ENCODE measurements around the gene C1QTNF3.

C1QTNF3 gene

DNA sequence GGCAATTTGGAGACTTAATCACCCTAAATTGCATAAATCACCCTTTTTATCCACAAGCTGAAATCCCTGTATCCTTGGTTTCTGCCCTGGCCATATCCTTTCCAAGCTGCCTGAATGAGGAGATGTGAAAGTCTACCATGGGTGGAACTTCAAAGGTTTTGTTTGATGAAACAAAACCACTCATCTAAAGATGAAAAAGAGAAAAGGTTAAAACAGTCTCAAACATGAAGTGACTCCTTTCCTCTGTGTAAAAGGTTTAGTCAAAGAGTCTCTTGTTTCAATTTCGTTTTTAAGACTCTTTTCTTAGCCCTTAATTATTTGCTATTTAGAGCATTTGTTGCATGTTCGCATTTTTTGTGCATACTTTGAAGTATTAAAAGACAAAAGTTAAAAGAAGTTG lies 69.7 kb downstream of the C1QTNF3 start:
- H3F3A ChIP-seq (ENCODE audit: insufficient read depth), result no peaks in the 10 kb centered on the region
- no peak overlapping the region for H3K27ac ChIP-seq (ENCODE audit: low read depth, low read length)
- H4K20me1 ChIP-seq (ENCODE audit: low read depth, low read length), result no peaks in the 10 kb centered on the region
- no peaks in the 10 kb centered on the region for H3K27me3 ChIP-seq (ENCODE audit: low read length)
- H3K4me3 ChIP-seq (ENCODE audit: insufficient read depth, low read length, poor library complexity, severe bottlenecking), result no peak overlapping the region
- no peak overlapping the region for H2AFZ ChIP-seq (ENCODE audit: low read depth, low read length, severe bottlenecking)
- H3K4me2 ChIP-seq (ENCODE audit: low read depth, low read length, poor library complexity, severe bottlenecking), result no peak overlapping the region
- H3K36me3 ChIP-seq (ENCODE audit: low read length), result no peaks in the 10 kb centered on the region
- no peak overlapping the region for H3K9ac ChIP-seq (ENCODE audit: low read length)
- H3K9me2 ChIP-seq (replicated peaks; ENCODE audit: insufficient read depth, low read length), result no peaks in the 10 kb centered on the region
- H3K9me3 ChIP-seq (ENCODE audit: insufficient read depth, low read length), result no peaks in the 10 kb centered on the region
- TF ChIP-seq, protein P1, sequence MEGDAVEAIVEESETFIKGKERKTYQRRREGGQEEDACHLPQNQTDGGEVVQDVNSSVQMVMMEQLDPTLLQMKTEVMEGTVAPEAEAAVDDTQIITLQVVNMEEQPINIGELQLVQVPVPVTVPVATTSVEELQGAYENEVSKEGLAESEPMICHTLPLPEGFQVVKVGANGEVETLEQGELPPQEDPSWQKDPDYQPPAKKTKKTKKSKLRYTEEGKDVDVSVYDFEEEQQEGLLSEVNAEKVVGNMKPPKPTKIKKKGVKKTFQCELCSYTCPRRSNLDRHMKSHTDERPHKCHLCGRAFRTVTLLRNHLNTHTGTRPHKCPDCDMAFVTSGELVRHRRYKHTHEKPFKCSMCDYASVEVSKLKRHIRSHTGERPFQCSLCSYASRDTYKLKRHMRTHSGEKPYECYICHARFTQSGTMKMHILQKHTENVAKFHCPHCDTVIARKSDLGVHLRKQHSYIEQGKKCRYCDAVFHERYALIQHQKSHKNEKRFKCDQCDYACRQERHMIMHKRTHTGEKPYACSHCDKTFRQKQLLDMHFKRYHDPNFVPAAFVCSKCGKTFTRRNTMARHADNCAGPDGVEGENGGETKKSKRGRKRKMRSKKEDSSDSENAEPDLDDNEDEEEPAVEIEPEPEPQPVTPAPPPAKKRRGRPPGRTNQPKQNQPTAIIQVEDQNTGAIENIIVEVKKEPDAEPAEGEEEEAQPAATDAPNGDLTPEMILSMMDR (IDR thresholded peaks at IDR 0.05; ENCODE audit: insufficient read depth, low read length, poor library complexity, severe bottlenecking), result no peak
- TF ChIP-seq EZH2phosphoT487 (conservative IDR thresholded peaks at IDR 0.05; ENCODE audit: low read length), result no peak
- H3K79me2 ChIP-seq (ENCODE audit: insufficient read depth, low read length), result no peaks in the 10 kb centered on the region

DNA sequence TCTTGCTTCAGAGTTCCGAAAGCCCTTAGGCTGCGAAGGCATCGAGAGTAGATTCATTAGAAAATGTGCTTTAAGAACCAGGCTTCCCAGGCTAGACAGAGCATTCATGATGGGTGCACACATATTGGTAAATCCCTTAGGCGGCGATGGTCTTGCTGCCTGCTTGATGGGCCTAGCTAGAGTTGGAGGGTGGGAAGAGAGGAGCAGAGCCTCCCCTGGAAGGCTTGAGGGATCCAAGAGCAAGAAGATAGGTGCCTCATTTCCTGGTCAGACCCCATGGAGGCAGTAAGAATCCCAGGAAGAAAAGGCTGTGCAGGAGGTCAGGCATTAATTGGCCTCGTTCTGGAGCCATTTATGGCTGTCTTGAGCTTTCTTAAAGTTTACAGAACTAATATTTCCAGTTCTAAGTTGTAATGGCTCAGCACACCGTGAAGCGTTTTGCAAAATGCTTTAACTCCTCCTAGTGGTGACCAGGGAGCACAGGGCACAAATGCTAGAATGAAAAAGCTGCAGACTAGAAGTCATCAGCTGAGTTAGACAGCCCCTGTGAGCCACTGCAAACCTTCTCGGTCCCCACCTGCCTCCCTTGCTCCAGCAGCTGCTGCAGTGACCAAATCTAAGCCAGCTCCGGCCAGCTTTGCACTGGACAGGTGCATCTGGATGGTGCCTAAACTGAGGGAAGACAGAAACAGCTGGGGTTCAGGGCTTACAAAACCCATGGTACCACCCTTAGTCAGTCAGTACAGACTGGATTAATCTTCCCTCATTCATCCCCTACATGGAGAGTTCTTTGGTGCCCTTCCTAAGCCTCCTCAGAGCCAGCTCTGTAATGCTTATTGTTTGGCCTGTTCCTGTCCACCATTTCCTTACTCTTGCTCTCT lies 73.2 kb downstream of the C1QTNF3 start:
- H3K9me3 ChIP-seq (ENCODE audit: insufficient read depth, low read length), result no peaks in the 10 kb centered on the region
- no peaks in the 10 kb centered on the region for H4K20me1 ChIP-seq (ENCODE audit: low read depth, low read length)
- H3K9me2 ChIP-seq (replicated peaks; ENCODE audit: insufficient read depth, low read length), result no peaks in the 10 kb centered on the region
- no peak overlapping the region for H3K4me3 ChIP-seq (ENCODE audit: insufficient read depth, low read length, poor library complexity, severe bottlenecking)
- H3F3A ChIP-seq (ENCODE audit: insufficient read depth), result no peaks in the 10 kb centered on the region
- no peak overlapping the region for H3K4me2 ChIP-seq (ENCODE audit: low read depth, low read length, poor library complexity, severe bottlenecking)
- no peak for TF ChIP-seq EZH2phosphoT487 (conservative IDR thresholded peaks at IDR 0.05; ENCODE audit: low read length)
- TF ChIP-seq, protein P1 (IDR thresholded peaks at IDR 0.05; ENCODE audit: insufficient read depth, low read length, poor library complexity, severe bottlenecking), result peak; percentile 54
- H3K27me3 ChIP-seq (ENCODE audit: low read length), result no peaks in the 10 kb centered on the region; the same call in 1 of the 2 replicates
- no peak overlapping the region for H3K27ac ChIP-seq (ENCODE audit: low read depth, low read length)
- no peaks in the 10 kb centered on the region for H3K79me2 ChIP-seq (ENCODE audit: insufficient read depth, low read length)
- no peak overlapping the region for H2AFZ ChIP-seq (ENCODE audit: low read depth, low read length, severe bottlenecking)
- no peaks in the 10 kb centered on the region for H3K36me3 ChIP-seq (ENCODE audit: low read length)
- H3K9ac ChIP-seq (ENCODE audit: low read length), result no peak overlapping the region

DNA sequence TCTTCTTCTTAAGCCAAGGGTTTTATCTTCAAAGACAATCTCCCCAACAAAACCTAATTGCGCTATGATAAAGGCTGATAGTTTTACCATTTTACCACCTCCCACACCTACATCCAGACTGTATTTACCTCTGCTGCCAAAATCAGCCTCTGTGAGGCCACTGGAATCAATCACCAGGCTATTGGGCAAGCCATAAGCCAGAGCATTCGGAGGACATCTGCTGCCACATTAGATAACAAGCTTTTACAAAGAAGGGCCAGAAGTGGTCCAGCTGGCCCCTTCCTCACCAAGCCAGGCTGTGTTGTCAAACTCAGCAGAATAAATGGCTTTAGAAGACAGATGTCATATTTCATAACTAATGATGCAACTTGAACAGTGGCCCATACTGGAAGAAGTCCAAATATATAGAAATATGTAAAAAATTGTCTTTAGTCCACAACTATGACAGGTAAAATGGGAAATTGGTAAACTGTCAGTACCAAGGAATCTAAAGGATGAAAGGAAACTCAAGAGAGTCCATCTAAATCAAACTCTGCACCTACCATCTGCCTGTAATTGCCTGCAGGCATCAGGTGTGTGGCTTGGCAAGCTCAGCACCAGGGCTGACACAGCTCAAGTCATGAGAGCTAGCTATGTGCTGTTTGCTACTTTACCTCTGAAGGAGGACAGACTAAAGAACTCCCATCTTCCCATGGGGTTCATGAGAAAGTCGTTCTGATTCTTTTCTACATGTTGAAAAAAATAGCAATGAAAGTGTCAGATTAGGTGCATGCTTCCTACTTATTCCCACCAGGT lies 74.6 kb downstream of the C1QTNF3 start:
- Histone ChIP-seq H3K27ac (ENCODE audit: low read depth, low read length) (no peak overlapping the region), H3K4me3 (ENCODE audit: insufficient read depth, low read length, poor library complexity, severe bottlenecking) (no peak overlapping the region), H3K9me2 (replicated peaks; ENCODE audit: insufficient read depth, low read length) (no peaks in the 10 kb centered on the region), H3F3A (ENCODE audit: insufficient read depth) (no peaks in the 10 kb centered on the region), H3K4me2 (ENCODE audit: low read depth, low read length, poor library complexity, severe bottlenecking) (no peak overlapping the region), H3K36me3 (ENCODE audit: low read length) (no peaks in the 10 kb centered on the region), H3K9ac (ENCODE audit: low read length) (no peak overlapping the region), H2AFZ (ENCODE audit: low read depth, low read length, severe bottlenecking) (no peak overlapping the region), H4K20me1 (ENCODE audit: low read depth, low read length) (no peaks in the 10 kb centered on the region), H3K79me2 (ENCODE audit: insufficient read depth, low read length) (no peaks in the 10 kb centered on the region), H3K9me3 (ENCODE audit: insufficient read depth, low read length) (no peaks in the 10 kb centered on the region), H3K27me3 (ENCODE audit: low read length) (no peaks in the 10 kb centered on the region; the same call in 1 of the 2 replicates)
- TF ChIP-seq EZH2phosphoT487 (conservative IDR thresholded peaks at IDR 0.05; ENCODE audit: low read length), result no peak
- TF ChIP-seq, protein P1 (IDR thresholded peaks at IDR 0.05; ENCODE audit: insufficient read depth, low read length, poor library complexity, severe bottlenecking), result no peak
